GM19397 (cell line): ENCODE results near the gene COTL1.
"Not testable (repeated sequence)": the region's sequence is repeated elsewhere in the genome, so short reads cannot be mapped to it uniquely, and the experiment has no call there.

Experiments
- ATAC-seq: cut with Tn5 transposase; IDR thresholded peaks from one replicate; pipeline ENCODE4 v1.9.1; 2021; ENCODE audit warnings: mild to moderate bottlenecking, moderate library complexity; ENCODE audit not compliant: unreplicated experiment

Gene COTL1

GRCh38 chr16:84643674-84644073 lies 25.8 kb upstream of the COTL1 start:
- no peak for ATAC-seq

GRCh38 chr16:84643180-84643583 lies 25.3 kb upstream of the COTL1 start:
- no peak for ATAC-seq

GRCh38 chr16:84641643-84642358 lies 23.9 kb upstream of the COTL1 start:
- ATAC-seq = no peak

- ATAC-seq = no peak
These were observed 22.3 kb upstream of the COTL1 start for GRCh38 chr16:84640145-84640544.

- no peak for ATAC-seq
These were observed 20.4 kb upstream of the COTL1 start for GRCh38 chr16:84638231-84638806.

- no peak for ATAC-seq
These were observed 19.8 kb upstream of the COTL1 start for GRCh38 chr16:84637709-84638108.

- no peak for ATAC-seq
These were observed 17.8 kb upstream of the COTL1 start for GRCh38 chr16:84635702-84636101.

GRCh38 chr16:84633622-84634021 lies 15.7 kb upstream of the COTL1 start:
- ATAC-seq = no peak

- ATAC-seq = not testable (repeated sequence)
These were observed 15.0 kb upstream of the COTL1 start for GRCh38 chr16:84632862-84633261.

GRCh38 chr16:84631886-84632285 lies 14.0 kb upstream of the COTL1 start:
- ATAC-seq = no peak

GRCh38 chr16:84631153-84631466 lies 13.2 kb upstream of the COTL1 start:
- no peak for ATAC-seq

GRCh38 chr16:84630446-84631152 lies 12.7 kb upstream of the COTL1 start:
- no peak for ATAC-seq

GRCh38 chr16:84630009-84630408 lies 12.1 kb upstream of the COTL1 start:
- no peak for ATAC-seq

- no peak for ATAC-seq
These were observed 11.7 kb upstream of the COTL1 start for GRCh38 chr16:84629580-84629979.

GRCh38 chr16:84628226-84628731 lies 10.4 kb upstream of the COTL1 start:
- ATAC-seq = no peak

- ATAC-seq = no peak
These were observed 7.7 kb upstream of the COTL1 start for GRCh38 chr16:84625556-84625955.

- not testable (repeated sequence) for ATAC-seq
These were observed 3.0 kb upstream of the COTL1 start for GRCh38 chr16:84620913-84621312.

GRCh38 chr16:84618581-84619460 lies 943 bp upstream of the COTL1 start:
- ATAC-seq = no peak

- ATAC-seq = peak; percentile 29
These were observed 662 bp downstream of the COTL1 start for GRCh38 chr16:84617041-84617790.

GRCh38 chr16:84616515-84616914 lies 1.4 kb downstream of the COTL1 start:
- no peak for ATAC-seq
